Measurements from ENCODE around the gene PDE9A. TPM values are rescaled to one million over a fixed set of nuclear protein-coding genes. Genes with fewer than 3 reads are reported as not detected.
"Not testable (repeated sequence)": the region's sequence is repeated elsewhere in the genome, so short reads cannot be mapped to it uniquely, and the experiment has no call there.

Gene PDE9A
- total RNA-seq, 4 donors from 2014 or later = 0.59 to 15.0 (median 6.9) TPM

DNA sequence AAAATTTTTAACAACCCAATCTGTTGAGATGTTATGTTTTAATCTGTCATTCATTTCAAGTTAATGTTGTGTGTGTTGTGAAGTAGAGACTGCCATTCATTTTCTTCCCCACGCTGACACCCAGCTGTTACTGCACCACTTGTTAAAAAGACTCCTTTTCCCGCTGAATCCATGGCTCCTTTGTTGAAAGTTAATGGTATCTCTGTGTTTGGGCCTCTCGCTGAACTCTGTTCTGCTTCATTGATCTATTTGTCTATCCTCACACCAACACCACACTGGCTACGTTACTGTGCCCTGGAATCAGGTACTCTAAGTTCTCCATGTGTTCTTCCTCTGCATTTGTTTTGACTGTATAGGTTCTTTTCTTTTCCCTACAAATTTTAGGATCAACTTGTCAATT, 58.2 kb downstream of the PDE9A start:
- no peaks in the 10 kb centered on the region for H3K27me3 ChIP-seq
- H3K4me3 ChIP-seq = no peak overlapping the region
- no peaks in the 10 kb centered on the region for H3K4me1 ChIP-seq
- TF ChIP-seq, protein P1, sequence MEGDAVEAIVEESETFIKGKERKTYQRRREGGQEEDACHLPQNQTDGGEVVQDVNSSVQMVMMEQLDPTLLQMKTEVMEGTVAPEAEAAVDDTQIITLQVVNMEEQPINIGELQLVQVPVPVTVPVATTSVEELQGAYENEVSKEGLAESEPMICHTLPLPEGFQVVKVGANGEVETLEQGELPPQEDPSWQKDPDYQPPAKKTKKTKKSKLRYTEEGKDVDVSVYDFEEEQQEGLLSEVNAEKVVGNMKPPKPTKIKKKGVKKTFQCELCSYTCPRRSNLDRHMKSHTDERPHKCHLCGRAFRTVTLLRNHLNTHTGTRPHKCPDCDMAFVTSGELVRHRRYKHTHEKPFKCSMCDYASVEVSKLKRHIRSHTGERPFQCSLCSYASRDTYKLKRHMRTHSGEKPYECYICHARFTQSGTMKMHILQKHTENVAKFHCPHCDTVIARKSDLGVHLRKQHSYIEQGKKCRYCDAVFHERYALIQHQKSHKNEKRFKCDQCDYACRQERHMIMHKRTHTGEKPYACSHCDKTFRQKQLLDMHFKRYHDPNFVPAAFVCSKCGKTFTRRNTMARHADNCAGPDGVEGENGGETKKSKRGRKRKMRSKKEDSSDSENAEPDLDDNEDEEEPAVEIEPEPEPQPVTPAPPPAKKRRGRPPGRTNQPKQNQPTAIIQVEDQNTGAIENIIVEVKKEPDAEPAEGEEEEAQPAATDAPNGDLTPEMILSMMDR (IDR thresholded peaks at IDR 0.05) = no peak
- TF ChIP-seq POLR2A (IDR thresholded peaks at IDR 0.05) = no peak
- no peak overlapping the region for H3K27ac ChIP-seq
- H3K9me3 ChIP-seq = no peaks in the 10 kb centered on the region
- no peak for DNase-seq
- intact Hi-C loops (cut with DNase I; ENCODE audit: low total_unique reads) = no loop called here
- H3K36me3 ChIP-seq = no peaks in the 10 kb centered on the region

DNA sequence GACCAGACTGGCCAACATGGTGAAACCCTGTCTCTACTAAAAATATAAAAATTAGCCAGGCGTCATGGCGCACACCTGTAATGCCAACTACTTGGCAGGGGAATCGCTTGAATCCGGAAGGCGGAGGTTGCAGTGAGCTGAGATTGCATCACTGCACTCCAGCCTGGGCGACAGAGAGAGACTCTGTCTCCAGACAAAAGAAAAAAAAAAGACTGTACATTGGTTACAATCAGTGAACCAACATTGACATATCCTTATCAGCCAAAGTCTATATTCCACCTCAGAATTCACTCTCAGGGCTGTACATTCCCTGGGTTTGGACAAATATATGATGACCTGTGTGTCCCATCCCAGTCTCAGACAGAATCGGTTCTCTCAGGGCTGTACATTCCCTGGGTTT, 62.0 kb downstream of the PDE9A start:
- H3K9me3 ChIP-seq; intact Hi-C loops (cut with DNase I; ENCODE audit: low total_unique reads); H3K36me3 ChIP-seq; DNase-seq; H3K4me3 ChIP-seq; H3K27ac ChIP-seq; H3K27me3 ChIP-seq; H3K4me1 ChIP-seq: not testable (repeated sequence)

DNA sequence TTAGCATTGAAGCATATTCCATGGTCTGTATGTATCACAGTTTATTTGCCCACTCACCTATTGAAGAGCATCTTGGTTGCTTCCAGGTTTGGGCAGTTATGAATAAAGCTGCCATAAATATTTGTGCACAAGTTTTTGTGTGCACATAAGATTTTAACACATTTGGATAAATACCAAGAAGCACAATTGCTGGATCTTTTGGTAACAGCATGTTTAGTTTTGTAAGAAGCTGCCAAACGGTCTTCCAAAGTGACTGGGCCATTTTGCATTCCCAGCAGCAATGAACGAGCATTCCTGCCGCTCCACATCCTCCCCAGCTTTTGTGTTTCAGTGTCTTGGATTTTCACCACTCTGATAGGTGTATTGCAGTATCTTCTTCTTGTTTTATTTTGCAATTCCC, 62.7 kb downstream of the PDE9A start:
- H3K36me3 ChIP-seq = no peaks in the 10 kb centered on the region
- no peak for TF ChIP-seq POLR2A (IDR thresholded peaks at IDR 0.05)
- TF ChIP-seq, protein P1 (IDR thresholded peaks at IDR 0.05) = no peak
- intact Hi-C loops (cut with DNase I; ENCODE audit: low total_unique reads) = no loop called here
- H3K27ac ChIP-seq = no peak overlapping the region
- H3K4me3 ChIP-seq = no peak overlapping the region
- H3K9me3 ChIP-seq = no peaks in the 10 kb centered on the region
- H3K4me1 ChIP-seq = no peaks in the 10 kb centered on the region
- no peak for DNase-seq
- H3K27me3 ChIP-seq = no peaks in the 10 kb centered on the region

DNA sequence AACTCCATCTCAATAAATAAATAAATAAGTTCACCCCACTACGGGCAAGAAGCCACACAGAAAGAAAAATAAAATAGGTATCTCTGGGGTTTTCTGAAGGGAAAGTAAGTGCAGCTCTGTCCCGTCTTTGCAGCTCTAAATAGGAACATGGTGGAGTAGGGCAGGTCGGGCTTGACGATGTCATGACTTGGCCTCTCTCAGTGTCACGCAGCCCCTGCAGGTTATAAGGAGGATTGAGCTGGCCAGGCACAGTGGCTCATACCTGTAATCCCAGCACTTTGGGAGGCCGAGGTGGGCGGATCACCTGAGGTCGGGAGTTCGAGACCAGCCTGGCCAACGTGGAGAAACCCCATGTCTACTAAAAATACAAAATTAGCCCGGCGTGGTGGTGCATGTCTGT, 67.1 kb downstream of the PDE9A start:
- H3K4me3 ChIP-seq; H3K4me1 ChIP-seq; DNase-seq; intact Hi-C loops (cut with DNase I; ENCODE audit: low total_unique reads); H3K36me3 ChIP-seq; H3K9me3 ChIP-seq; H3K27ac ChIP-seq; H3K27me3 ChIP-seq: not testable (repeated sequence)

DNA sequence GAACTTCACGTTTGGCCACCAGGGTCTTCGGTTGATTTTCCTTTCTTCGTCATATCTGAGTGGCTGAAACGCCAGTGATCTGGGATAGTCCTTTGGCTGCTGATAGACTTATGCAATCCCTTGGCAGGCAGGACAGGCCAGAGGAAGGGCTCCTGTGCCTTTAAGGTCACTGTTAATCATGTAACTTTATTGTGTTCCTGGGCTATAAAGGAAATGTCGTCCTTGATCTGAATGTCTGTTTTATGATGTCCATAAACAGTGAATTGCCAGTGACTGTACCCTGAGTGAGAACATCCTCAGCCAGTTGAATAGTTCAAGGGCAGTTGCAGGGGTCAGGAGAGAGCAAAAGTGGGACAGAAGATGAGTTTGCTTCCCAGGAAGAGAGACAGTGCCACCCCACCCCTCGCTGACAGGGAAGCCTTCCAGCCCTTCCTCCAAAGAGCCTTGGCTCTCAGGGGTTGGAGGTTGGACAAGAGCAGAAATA, 68.0 kb downstream of the PDE9A start:
- H3K36me3 ChIP-seq = no peaks in the 10 kb centered on the region
- DNase-seq = peak; percentile 55 to 67
- H3K27ac ChIP-seq = peak overlapping the region; percentile 11 to 21
- intact Hi-C loops (cut with DNase I; ENCODE audit: low total_unique reads) = no loop called here
- H3K9me3 ChIP-seq = no peaks in the 10 kb centered on the region
- peaks cover 0 to 4% of the 10 kb centered on the region in 2 donors for H3K4me1 ChIP-seq
- no peak for TF ChIP-seq POLR2A (IDR thresholded peaks at IDR 0.05)
- TF ChIP-seq, protein P1 (IDR thresholded peaks at IDR 0.05) = no peak
- no peak overlapping the region for H3K4me3 ChIP-seq
- H3K27me3 ChIP-seq = no peaks in the 10 kb centered on the region

DNA sequence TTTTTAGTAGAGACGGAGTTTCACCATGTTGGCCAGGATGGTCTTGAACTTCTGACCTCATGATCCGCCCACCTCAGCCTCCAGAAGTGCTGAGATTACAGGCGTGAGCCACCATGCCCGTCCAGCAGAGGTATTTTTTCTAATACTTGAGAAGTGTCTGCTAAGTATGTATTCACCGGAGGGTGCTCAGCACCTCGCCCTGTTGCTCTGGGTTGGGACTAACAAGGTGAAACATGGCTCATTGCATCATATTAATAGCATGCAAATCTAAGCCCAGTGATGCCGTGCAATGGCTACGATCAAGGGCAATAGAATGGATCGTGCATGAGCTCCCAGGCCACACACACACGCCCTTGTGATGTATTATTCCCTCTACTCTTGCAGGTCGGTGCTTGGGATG, 68.7 kb downstream of the PDE9A start:
- intact Hi-C loops (cut with DNase I; ENCODE audit: low total_unique reads) = no loop called here
- TF ChIP-seq, protein P1 (IDR thresholded peaks at IDR 0.05) = no peak
- no peak for TF ChIP-seq POLR2A (IDR thresholded peaks at IDR 0.05)

More for the DNA sequence above, 68.7 kb downstream of the PDE9A start:
- Histone ChIP-seq H3K9me3 (no peaks in the 10 kb centered on the region), H3K36me3 (no peaks in the 10 kb centered on the region), H3K27ac (no peak overlapping the region), H3K27me3 (no peaks in the 10 kb centered on the region), H3K4me1 (peaks cover 0 to 4% of the 10 kb centered on the region in 2 donors), H3K4me3 (no peak overlapping the region)
- DNase-seq = no peak
